HG03457 (cell line): ENCODE measurements around the gene POP5.
"Not testable (repeated sequence)": the region's sequence is repeated elsewhere in the genome, so short reads cannot be mapped to it uniquely, and the experiment has no call there.

Experiments used
- ATAC-seq: cut with Tn5 transposase; IDR thresholded peaks from one replicate; pipeline ENCODE4 v1.9.1; 2021; ENCODE audit warnings: moderate number of reproducible peaks; ENCODE audit not compliant: unreplicated experiment

The POP5 gene, protein sequence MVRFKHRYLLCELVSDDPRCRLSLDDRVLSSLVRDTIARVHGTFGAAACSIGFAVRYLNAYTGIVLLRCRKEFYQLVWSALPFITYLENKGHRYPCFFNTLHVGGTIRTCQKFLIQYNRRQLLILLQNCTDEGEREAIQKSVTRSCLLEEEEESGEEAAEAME

GRCh38 chr12:120580787-120581723 is at the start of gene POP5:
TSS of gene POP5 (minus strand) at chr12:120581402. CDS start at chr12:120581362, 40 bp downstream.
- peak; percentile 76 for ATAC-seq

- ATAC-seq: no peak
These were observed 49.1 kb upstream of the POP5 start for GRCh38 chr12:120630104-120630892.

DNA sequence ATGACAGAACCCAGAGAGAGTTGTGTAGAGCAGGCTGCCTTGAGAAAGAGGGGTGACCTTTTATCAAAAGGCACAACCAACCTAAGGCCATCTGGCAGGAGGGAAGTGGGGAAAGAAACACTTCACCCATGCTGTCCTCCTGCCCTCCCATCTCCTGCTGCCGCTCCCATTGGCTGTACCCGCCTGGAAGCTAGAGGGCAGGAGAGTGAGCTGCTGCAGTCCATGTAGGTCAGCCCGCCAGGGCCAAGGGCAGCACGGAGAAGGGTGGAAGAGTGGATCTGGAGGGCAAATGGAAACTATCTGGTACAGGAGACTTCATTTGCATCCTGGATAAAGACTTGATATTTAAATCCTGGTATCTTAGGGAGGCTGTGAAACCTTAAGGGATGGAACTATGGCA is 47.7 kb upstream of the POP5 start:
- no peak for ATAC-seq

GRCh38 chr12:120625557-120626419 is 44.6 kb upstream of the POP5 start:
- ATAC-seq: no peak

GRCh38 chr12:120620624-120621023 is 39.4 kb upstream of the POP5 start:
- ATAC-seq: no peak

- no peak for ATAC-seq
These were observed 37.9 kb upstream of the POP5 start for GRCh38 chr12:120618954-120619615.

DNA sequence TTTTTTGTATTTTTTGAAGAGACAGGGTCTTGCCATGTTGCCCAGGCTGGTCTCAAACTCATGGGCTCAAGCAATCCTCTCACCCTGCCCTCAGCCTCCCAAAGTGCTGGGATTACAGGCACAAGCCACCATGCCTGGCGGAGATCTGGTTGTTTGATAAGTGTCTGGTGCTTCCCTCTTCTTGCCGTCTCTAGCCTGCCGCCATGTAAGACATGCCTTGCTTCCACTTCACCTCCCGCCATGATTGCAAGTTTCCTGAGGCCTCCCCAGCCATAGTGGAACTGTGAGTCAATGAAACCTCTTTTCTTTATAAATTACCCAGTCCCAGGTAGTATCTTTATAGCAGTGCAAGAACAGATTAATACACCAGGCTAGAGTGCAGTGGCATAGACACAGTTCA is 36.6 kb upstream of the POP5 start:
- not testable (repeated sequence) for ATAC-seq

DNA sequence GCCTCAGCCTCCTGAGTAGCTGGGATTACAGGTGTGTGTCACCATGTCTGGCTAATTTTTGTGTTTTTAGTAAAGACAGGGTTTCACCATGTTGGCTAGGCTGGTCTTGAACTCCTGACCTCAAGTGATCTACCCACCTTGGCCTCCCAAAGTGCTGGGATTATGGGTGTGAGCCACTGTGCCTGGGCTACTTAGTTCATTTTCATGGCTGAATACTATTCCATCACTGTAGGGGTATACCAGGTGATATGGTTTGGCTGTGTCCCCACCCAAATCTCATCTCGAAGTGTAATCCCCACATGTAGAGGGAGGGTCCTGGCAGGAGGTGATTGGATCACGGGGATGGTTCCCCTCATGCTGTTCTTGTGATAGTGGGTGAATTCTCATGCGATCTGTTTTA is 36.0 kb upstream of the POP5 start:
- not testable (repeated sequence) for ATAC-seq

DNA sequence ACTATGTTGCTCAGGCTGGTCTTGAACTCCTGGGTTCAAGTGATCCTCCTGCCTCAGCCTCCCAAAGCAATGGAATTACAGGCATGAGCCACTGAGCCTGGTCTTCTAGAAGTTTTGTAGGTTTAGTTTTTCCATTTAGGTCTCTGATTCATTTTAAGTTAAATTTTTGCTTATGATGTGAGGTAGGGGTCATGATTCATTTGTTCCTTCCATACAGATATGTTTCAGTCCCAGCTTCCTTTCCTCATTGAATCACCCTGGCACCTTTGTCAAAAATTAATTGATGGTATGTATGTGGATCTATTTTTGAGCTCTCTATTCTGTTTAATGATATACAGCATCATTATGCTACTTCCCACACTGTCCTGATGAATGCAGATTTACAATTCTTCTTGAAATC is 33.6 kb upstream of the POP5 start:
- ATAC-seq: no peak

GRCh38 chr12:120611534-120611933 is 30.3 kb upstream of the POP5 start:
- not testable (repeated sequence) for ATAC-seq

GRCh38 chr12:120610560-120610959 is 29.4 kb upstream of the POP5 start:
- no peak for ATAC-seq

- ATAC-seq: not testable (repeated sequence)
These were observed 21.2 kb upstream of the POP5 start for GRCh38 chr12:120602416-120602815.

DNA sequence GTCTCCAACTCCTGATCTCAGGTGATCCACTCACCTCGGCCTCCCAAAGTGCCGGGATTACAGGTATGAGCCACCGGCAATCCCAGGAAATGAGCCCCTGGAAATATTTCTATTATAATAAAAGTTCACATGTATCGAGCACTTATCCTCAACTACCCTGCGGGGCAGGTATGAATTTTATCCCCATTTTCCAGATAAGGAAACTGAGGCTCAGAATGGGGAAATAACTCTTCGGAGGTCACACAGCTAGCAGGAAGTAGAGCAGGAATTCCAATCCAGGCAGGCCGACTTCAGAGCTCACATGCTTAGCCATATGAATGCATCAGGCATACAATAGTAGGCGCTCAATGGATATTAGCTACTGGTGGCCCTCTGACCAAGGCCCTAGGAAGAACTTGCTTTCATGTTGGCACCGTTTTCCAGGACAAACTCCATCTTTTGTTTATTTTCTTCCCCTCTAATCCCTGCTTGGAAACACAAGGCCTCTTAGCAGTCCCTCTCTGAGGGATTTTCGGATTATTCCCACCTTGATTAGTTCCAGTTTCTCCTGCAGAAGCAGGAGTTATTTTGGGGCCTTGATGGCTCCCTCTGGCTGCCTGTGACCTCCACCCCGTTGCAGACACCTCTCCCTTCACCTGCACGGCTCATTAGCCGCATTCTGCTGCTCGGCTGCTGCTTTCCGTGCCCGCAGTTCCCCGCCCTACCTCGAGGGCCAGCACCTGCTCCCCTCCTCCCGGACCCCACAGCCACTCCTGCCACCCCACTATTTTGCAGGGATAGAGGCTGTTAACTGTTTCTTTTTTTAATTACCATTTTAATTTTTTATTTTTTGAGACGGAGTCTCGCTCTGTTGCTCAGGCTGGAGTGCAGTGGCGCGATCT is 18.7 kb upstream of the POP5 start:
- ATAC-seq: no peak

DNA sequence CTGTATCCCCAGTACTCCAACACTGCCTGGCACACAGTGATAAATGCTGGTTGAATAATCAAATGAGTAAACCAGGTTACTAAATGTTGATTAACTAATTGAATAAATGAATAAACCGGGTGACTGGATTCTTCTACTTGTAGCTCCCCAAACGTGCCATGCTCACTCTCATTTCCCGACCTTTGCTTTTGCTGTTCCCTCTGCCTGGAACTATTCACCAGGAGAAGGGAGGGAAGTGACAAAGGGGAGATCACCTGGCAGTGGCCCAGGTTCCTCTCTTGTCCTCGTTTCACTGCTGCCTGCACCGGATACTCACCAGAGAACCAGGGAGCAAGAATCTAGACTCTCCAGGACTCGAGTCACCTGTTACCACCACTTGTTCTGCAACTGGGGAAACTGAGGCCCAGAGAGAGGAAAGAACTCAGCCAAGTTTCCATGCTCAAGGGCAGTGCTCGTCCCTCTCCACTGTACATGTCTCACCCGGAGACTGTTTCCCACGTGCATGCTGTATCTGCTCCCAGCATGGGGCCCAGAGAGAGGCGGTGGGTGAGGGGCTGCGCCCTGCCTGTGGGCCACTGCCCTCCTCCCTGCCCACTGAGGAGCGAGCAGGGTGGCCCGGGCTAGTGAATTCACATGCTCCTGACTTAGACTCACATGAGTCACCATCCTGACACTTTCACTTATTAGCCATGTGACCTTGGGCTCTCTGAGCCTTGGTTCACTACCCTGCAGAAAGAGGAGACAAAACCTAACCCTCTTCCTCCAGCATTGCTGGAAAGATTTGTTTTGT is 17.7 kb upstream of the POP5 start:
- no peak for ATAC-seq

DNA sequence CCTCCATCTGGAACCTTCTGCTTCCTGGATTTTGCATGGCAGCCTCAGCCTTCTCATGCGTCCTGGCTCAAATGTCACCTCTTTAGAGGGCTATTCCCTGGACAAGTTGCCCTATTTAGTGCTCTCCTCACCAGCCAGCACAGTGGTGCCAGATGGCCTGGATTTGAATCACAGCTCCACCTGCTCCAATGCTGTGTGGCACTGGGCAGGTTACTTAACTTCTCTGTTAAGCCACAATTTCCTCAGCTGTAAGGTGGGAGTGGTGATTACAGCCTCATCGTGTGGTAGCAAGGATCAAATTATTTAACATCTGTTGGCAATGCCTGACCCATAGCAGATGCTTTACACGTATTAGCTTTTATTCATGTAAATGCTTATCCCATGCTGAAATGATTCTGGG is 16.7 kb upstream of the POP5 start:
- no peak for ATAC-seq

DNA sequence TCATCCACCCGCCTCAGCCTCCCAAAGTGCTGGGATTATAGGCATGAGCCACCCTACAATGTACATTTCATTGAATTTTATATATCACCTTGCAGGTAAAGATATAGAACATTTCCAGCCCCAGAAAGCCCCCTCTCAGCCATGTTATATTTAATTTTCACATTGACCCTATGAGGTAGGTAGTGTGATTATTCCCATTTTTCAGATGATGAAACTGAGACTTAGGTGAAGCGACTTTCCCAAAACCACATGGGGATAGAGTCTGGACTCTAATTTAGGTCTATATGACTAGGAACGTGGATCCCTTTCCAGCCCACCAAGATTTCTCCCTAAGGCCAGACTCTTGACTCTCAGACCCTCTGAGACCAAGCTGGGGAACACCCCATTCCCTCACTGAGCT is 15.7 kb upstream of the POP5 start:
- no peak for ATAC-seq

DNA sequence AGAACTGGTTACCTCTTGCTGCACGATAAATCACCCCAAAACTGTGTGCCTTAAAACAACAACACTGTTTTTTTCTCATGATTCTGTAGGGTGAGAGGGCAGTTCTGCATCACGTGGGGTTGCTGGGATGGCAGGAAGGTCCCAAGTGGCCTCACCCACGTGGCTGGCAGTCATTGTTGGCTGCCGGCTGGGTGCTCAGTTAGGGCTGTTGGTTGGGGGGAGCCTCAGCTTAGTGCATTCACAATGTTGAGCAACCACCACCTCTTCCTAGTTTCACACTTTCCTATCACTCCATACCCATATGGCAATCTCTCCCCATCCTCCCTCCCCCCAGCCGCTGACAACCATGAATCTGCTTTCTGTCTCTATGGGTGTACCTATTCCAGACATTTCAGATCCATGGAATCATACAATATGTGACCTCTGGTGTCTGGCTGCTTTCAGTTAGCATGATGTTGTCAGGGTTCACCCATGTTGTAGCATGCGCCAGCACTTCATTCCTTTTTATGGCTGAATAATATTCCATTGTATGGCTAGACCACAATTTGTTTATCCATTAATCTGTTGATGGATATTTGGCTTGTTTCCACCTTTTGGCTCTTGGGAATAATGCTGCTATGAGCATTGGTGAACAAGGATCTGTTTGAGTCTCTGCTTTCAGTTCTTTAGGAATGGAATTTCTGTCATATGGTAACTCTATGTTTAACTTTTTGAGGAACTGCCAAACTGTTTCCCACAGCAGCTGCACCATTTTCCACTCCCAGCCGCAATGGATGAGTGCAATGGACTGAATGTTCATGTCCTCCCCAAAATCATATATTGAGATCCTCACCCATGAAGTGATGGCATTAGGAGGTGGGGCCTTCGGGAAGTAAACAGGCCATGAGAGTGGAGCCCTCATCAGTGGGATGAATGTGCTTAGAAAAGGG is 11.2 kb upstream of the POP5 start:
- no peak for ATAC-seq
